ENCODE results near the gene CHD9NB.

CHD9NB gene

DNA sequence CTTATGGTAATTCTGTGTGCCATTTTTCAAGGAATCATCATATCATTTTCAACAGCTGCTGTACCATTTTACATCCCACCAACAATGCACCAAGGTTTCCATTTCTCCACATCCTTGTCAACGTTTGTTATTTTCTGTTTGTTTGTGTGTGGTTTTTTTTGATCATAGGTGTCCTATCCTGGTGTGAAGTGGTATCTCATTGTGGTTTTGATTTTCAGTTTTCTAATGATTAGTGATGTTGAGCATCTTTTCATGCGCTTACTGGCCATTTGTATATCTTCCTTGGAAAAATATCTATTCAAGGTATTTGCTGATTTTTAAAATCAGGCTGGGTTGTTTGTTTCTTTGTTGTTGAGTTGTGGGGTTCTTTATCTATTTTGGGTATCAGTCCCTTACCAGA is 17.1 kb upstream of the CHD9NB start:
- no peaks in the 10 kb centered on the region; the same call in 1 of the 2 replicates for H3K9me3 ChIP-seq (ENCODE audit: control insufficient read depth, insufficient read depth, low read length)
- no peaks in the 10 kb centered on the region for H3K27me3 ChIP-seq (ENCODE audit: control insufficient read depth, insufficient read depth, low read length)
- no peaks in the 10 kb centered on the region for H3K4me1 ChIP-seq (ENCODE audit: control insufficient read depth, insufficient read depth, low read length)
- no peak overlapping the region for H3K4me3 ChIP-seq (ENCODE audit: low read length)
- no peak for DNase-seq (ENCODE audit: low read depth, low spot score)
- H3K36me3 ChIP-seq (ENCODE audit: control insufficient read depth, insufficient read depth, low read length), result no peaks in the 10 kb centered on the region
- no CpG with 5 or more reads among the region's 2 CpGs for WGBS (ENCODE audit: insufficient coverage, insufficient read length)
- no peak overlapping the region for H3K27ac ChIP-seq (ENCODE audit: low read length)

DNA sequence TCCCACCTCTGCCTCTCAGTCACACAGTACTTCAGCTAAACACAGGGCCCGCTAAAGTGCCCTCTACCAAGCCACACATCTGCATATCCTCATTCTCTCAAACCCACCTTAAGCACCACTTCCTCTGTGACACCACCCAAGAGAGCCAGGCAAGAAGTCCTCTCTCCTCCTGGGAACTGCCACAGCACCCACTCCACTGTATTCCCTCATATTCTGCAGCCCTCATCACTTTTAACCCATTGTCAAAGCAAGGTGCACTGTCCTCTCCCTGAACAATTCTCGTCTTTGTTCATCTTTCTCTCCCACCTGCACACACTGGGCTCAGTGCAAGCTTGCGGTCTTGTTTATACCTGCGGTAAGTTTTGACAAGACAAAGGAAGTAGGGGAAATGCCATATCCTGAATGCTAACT is 15.7 kb upstream of the CHD9NB start:
- H3K27ac ChIP-seq (ENCODE audit: low read length), result no peak overlapping the region
- H3K9me3 ChIP-seq (ENCODE audit: control insufficient read depth, insufficient read depth, low read length), result no peaks in the 10 kb centered on the region
- H3K4me3 ChIP-seq (ENCODE audit: low read length), result no peak overlapping the region
- no peak for DNase-seq (ENCODE audit: low read depth, low spot score)
- no peaks in the 10 kb centered on the region for H3K27me3 ChIP-seq (ENCODE audit: control insufficient read depth, insufficient read depth, low read length)
- H3K4me1 ChIP-seq (ENCODE audit: control insufficient read depth, insufficient read depth, low read length), result no peaks in the 10 kb centered on the region
- no CpG with 5 or more reads among the region's 4 CpGs for WGBS (ENCODE audit: insufficient coverage, insufficient read length)
- no peaks in the 10 kb centered on the region for H3K36me3 ChIP-seq (ENCODE audit: control insufficient read depth, insufficient read depth, low read length)

DNA sequence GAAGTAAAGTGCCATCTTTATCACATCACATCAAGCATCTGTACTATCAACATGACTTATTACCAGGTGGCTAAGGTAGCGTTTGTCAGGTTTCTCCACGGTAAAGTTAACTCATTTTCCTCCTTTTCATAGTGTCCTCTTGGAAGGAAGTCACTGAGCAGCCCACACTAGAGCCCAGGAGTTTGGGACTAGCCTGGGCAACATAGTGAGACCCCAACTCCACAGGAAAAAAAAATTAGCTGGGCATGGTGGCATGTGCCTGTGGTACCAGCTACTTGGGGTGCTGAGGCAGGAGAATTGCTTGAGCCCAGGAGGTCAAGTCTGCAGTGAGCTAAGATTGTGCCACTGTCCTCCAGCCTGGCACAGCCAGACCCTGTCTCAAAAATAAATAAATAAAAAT is 15.0 kb upstream of the CHD9NB start:
- no peaks in the 10 kb centered on the region for H3K4me1 ChIP-seq (ENCODE audit: control insufficient read depth, insufficient read depth, low read length)
- no CpG with 5 or more reads among the region's 2 CpGs for WGBS (ENCODE audit: insufficient coverage, insufficient read length)

DNA sequence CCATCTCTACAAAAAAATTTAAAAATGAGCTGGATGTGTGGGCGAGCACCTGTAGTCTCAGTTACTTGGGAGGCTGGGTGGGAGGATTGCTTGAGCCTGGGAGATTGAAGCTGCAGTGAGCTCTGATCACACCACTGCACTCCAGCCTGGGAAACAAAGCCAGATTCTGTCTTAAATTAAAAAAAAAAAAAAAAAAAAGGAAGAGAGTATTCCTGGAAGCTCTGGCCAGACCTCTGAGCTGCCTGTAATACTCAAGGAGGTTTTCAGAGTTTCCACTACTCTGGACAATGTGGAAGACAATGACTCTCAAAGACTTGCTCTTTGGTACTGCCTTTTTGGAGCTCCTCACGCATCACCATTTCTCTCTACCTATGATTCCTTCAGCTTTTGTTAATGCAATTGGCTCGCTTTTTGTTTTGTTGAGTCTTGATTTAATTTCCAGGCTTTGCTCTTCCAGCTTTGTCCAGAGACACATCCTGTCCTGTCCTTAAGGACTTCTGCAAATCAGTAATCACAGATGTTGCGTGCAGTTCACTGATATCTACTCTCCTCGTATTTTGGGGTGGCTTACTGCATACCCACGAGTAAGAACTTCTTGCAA is 12.9 kb upstream of the CHD9NB start:
- DNase-seq (ENCODE audit: low read depth, low spot score), result no peak
- no peaks in the 10 kb centered on the region for H3K27me3 ChIP-seq (ENCODE audit: control insufficient read depth, insufficient read depth, low read length)
- H3K36me3 ChIP-seq (ENCODE audit: control insufficient read depth, insufficient read depth, low read length), result no peaks in the 10 kb centered on the region
- no peaks in the 10 kb centered on the region for H3K9me3 ChIP-seq (ENCODE audit: control insufficient read depth, insufficient read depth, low read length)
- no peak overlapping the region for H3K4me3 ChIP-seq (ENCODE audit: low read length)
- no peaks in the 10 kb centered on the region for H3K4me1 ChIP-seq (ENCODE audit: control insufficient read depth, insufficient read depth, low read length)
- WGBS (ENCODE audit: insufficient coverage, insufficient read length), result no CpG with 5 or more reads among the region's 6 CpGs
- H3K27ac ChIP-seq (ENCODE audit: low read length), result no peak overlapping the region

More for the DNA sequence above, 15.0 kb upstream of the CHD9NB start:
- Histone ChIP-seq H3K36me3 (ENCODE audit: control insufficient read depth, insufficient read depth, low read length) (no peaks in the 10 kb centered on the region), H3K27ac (ENCODE audit: low read length) (no peak overlapping the region), H3K27me3 (ENCODE audit: control insufficient read depth, insufficient read depth, low read length) (no peaks in the 10 kb centered on the region), H3K4me3 (ENCODE audit: low read length) (no peak overlapping the region), H3K9me3 (ENCODE audit: control insufficient read depth, insufficient read depth, low read length) (no peaks in the 10 kb centered on the region)
- DNase-seq (ENCODE audit: low read depth, low spot score), result no peak

DNA sequence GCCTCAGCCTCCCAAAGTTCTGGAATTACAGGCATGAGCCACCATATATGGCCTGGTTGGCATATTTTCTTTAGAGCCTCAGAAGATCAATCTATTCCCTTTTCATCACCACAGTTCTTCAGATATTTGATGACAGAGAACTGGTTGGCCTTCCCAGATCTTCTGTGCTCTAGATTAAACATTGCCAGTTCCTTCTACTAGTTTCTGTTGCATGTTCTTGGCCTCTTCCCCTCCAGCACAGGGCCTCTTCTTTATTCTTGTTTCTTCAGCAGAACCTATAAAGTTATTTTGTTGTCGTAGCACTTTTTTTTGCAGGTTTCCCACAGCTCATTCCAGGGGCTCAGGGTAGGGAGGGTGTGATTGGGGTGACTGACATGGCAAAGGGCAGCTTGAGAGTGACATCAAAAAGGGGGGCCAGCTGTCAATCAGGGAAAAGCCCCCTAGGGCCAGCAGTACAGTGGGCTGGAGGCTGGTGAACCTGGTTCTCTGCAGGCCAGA is 11.4 kb upstream of the CHD9NB start:
- no peaks in the 10 kb centered on the region for H3K27me3 ChIP-seq (ENCODE audit: control insufficient read depth, insufficient read depth, low read length)
- no peaks in the 10 kb centered on the region for H3K9me3 ChIP-seq (ENCODE audit: control insufficient read depth, insufficient read depth, low read length)
- H3K36me3 ChIP-seq (ENCODE audit: control insufficient read depth, insufficient read depth, low read length), result no peaks in the 10 kb centered on the region
- no peak overlapping the region for H3K4me3 ChIP-seq (ENCODE audit: low read length)
- WGBS (ENCODE audit: insufficient coverage, insufficient read length), result no CpG with 5 or more reads among the region's 1 CpG
- H3K4me1 ChIP-seq (ENCODE audit: control insufficient read depth, insufficient read depth, low read length), result no peaks in the 10 kb centered on the region
- H3K27ac ChIP-seq (ENCODE audit: low read length), result no peak overlapping the region
- DNase-seq (ENCODE audit: low read depth, low spot score), result no peak

DNA sequence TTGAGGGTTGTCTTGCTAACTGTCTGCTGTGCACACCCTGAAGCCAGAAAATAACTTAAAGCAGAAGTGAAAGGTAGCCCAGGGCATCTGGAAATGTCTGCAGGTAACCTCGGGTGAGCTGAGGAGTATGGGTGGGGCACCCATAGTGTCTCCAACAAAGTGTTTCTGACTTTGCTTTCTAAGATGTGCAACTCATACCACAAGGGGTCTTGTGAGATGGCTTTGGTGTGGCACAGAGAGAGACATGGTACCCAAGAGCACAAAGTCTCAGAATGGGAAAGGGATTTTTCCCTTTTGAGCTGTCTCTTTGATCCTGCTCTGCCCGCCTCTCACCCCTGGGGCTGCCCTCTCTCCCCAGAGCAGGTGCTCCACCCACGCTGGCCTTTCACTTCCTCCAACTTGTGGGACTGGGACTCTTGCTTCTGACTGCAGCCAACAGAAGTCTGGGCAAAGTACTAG is 9.0 kb upstream of the CHD9NB start:
- Histone ChIP-seq H3K4me3 (ENCODE audit: low read length) (no peak overlapping the region), H3K4me1 (ENCODE audit: control insufficient read depth, insufficient read depth, low read length) (no peaks in the 10 kb centered on the region), H3K9me3 (ENCODE audit: control insufficient read depth, insufficient read depth, low read length) (no peaks in the 10 kb centered on the region), H3K36me3 (ENCODE audit: control insufficient read depth, insufficient read depth, low read length) (no peaks in the 10 kb centered on the region), H3K27me3 (ENCODE audit: control insufficient read depth, insufficient read depth, low read length) (no peaks in the 10 kb centered on the region), H3K27ac (ENCODE audit: low read length) (no peak overlapping the region)
- WGBS (ENCODE audit: insufficient coverage, insufficient read length), result no CpG with 5 or more reads among the region's 3 CpGs
- no peak for DNase-seq (ENCODE audit: low read depth, low spot score)

DNA sequence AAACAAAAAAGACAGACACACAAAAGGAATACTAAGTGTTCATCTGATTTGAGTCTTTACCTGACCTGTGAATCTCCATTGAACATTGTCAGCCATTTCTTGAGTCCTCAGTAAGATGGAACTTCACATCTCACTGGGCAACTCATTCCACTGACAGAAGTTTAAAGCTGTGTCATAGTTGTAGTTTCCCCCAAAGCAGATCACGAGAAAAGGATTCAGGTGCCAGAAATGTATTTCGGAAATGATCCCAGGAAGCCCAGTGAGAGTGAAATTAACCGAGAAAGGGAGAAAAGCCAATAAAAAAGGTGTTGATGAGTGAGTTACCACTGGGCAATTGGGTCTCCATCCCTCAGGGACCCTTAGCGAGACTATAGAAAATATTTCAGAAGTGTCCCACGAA is 8.6 kb upstream of the CHD9NB start:
- DNase-seq (ENCODE audit: low read depth, low spot score), result no peak
- WGBS (ENCODE audit: insufficient coverage, insufficient read length), result no CpG with 5 or more reads among the region's 5 CpGs
- no peaks in the 10 kb centered on the region for H3K36me3 ChIP-seq (ENCODE audit: control insufficient read depth, insufficient read depth, low read length)
- H3K27me3 ChIP-seq (ENCODE audit: control insufficient read depth, insufficient read depth, low read length), result no peaks in the 10 kb centered on the region
- H3K4me3 ChIP-seq (ENCODE audit: low read length), result no peak overlapping the region
- no peaks in the 10 kb centered on the region for H3K4me1 ChIP-seq (ENCODE audit: control insufficient read depth, insufficient read depth, low read length)
- no peak overlapping the region for H3K27ac ChIP-seq (ENCODE audit: low read length)
- H3K9me3 ChIP-seq (ENCODE audit: control insufficient read depth, insufficient read depth, low read length), result no peaks in the 10 kb centered on the region

DNA sequence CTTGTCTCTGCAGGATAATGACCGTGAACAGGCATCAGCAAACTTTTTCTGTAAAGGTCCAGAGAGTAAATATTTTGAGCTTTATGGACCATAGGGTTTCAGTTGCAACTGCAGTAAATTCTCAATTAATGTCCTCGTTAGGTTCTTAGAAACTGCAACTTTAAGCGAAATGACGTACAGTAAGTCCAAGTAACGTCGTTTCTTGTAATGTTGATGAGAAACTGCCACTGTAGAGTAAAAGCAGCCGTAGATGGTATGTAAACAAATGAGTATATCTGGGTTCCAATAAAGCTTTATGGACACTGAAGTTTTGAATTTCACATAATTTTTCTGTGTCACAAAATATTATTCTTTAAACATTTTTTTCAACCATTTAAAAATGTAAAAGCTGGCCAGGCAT is 7.0 kb upstream of the CHD9NB start:
- H3K4me1 ChIP-seq (ENCODE audit: control insufficient read depth, insufficient read depth, low read length), result no peaks in the 10 kb centered on the region
- WGBS (ENCODE audit: insufficient coverage, insufficient read length), result no CpG with 5 or more reads among the region's 7 CpGs

DNA sequence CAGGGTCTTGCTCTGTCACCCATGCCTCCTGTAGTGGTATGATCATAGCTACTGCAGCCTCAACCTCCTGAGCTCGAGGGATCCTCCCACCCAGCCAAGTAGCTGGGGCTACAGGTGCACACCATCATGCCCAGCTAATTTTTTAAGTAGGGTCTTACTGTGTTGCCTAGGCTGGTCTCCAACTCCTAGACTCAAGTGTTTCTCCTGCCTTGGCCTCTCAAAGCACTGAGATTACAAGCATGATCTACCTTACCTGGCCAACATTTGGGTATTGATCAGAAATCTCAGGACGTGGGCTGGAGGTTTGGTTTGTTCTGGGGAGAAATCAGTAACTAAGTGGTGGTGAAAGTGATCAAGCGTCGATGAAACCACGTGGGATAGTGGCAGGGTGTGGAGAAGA is 6.2 kb upstream of the CHD9NB start:
- Histone ChIP-seq H3K27me3 (ENCODE audit: control insufficient read depth, insufficient read depth, low read length) (no peaks in the 10 kb centered on the region), H3K27ac (ENCODE audit: low read length) (no peak overlapping the region), H3K36me3 (ENCODE audit: control insufficient read depth, insufficient read depth, low read length) (no peaks in the 10 kb centered on the region), H3K4me3 (ENCODE audit: low read length) (no peak overlapping the region), H3K4me1 (ENCODE audit: control insufficient read depth, insufficient read depth, low read length) (peaks cover 1% of the 10 kb centered on the region; the same call in 1 of the 2 replicates), H3K9me3 (ENCODE audit: control insufficient read depth, insufficient read depth, low read length) (no peaks in the 10 kb centered on the region)
- WGBS (ENCODE audit: insufficient coverage, insufficient read length), result no CpG with 5 or more reads among the region's 5 CpGs
- DNase-seq (ENCODE audit: low read depth, low spot score), result no peak

More for the DNA sequence above, 7.0 kb upstream of the CHD9NB start:
- Histone ChIP-seq H3K27me3 (ENCODE audit: control insufficient read depth, insufficient read depth, low read length) (no peaks in the 10 kb centered on the region), H3K9me3 (ENCODE audit: control insufficient read depth, insufficient read depth, low read length) (no peaks in the 10 kb centered on the region), H3K36me3 (ENCODE audit: control insufficient read depth, insufficient read depth, low read length) (no peaks in the 10 kb centered on the region), H3K4me3 (ENCODE audit: low read length) (no peak overlapping the region), H3K27ac (ENCODE audit: low read length) (no peak overlapping the region)
- DNase-seq (ENCODE audit: low read depth, low spot score), result no peak

DNA sequence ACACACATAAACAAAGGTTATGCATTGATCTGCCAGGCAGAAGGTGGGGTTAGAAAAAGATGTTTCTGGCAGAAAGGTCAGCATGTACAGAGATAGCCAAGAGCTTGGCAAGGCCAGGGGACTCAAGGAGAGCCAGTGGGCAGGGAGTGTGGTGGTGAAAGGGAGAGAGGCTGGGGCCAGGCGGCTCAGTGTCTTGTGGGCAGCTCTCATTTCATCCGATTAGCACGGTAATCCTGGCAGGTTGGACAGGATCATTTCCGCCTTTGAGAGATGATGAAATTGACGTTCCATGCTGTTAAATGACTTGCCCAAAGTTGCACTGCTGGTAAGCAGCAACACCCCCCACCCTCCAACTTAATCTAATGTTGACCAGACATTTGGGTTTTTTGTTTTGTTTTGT is 5.7 kb upstream of the CHD9NB start:
- H3K36me3 ChIP-seq (ENCODE audit: control insufficient read depth, insufficient read depth, low read length), result no peaks in the 10 kb centered on the region
- no peak overlapping the region for H3K4me3 ChIP-seq (ENCODE audit: low read length)
- DNase-seq (ENCODE audit: low read depth, low spot score), result no peak
- no peaks in the 10 kb centered on the region for H3K9me3 ChIP-seq (ENCODE audit: control insufficient read depth, insufficient read depth, low read length)
- no peak overlapping the region for H3K27ac ChIP-seq (ENCODE audit: low read length)
- WGBS (ENCODE audit: insufficient coverage, insufficient read length), result no CpG with 5 or more reads among the region's 5 CpGs
- peaks cover 1% of the 10 kb centered on the region; the same call in 1 of the 2 replicates for H3K4me1 ChIP-seq (ENCODE audit: control insufficient read depth, insufficient read depth, low read length)
- no peaks in the 10 kb centered on the region for H3K27me3 ChIP-seq (ENCODE audit: control insufficient read depth, insufficient read depth, low read length)

DNA sequence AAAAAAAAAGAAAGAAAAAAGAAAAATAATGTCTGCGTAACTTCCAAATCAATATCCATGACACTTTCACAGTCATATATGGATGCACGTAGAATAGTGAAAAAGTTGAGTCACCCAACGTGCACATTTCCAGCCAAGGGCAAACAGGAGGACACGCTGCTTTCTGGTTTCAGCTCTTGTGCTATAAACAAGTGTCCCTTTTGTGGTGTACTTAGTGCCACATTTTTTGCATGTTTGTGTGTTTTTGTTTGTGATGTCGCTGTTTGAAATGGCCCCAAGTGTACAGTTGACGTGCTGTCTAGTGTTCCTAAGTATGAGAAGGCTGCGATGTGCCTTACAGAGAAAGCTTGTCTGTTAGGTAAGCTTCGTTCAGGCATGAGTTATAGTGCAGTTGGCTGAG is 5.0 kb upstream of the CHD9NB start:
- DNase-seq (ENCODE audit: low read depth, low spot score), result no peak
- Histone ChIP-seq H3K27me3 (ENCODE audit: control insufficient read depth, insufficient read depth, low read length) (no peaks in the 10 kb centered on the region), H3K4me1 (ENCODE audit: control insufficient read depth, insufficient read depth, low read length) (peaks cover 1% of the 10 kb centered on the region; the same call in 1 of the 2 replicates), H3K4me3 (ENCODE audit: low read length) (no peak overlapping the region), H3K27ac (ENCODE audit: low read length) (no peak overlapping the region), H3K9me3 (ENCODE audit: control insufficient read depth, insufficient read depth, low read length) (no peaks in the 10 kb centered on the region), H3K36me3 (ENCODE audit: control insufficient read depth, insufficient read depth, low read length) (no peaks in the 10 kb centered on the region)
- WGBS (ENCODE audit: insufficient coverage, insufficient read length), result no CpG with 5 or more reads among the region's 8 CpGs

All from iPS DF 6.9 (cell line).